Activated CD4-positive, alpha-beta memory T cell treated with anti-CD3 and anti-CD28 coated beads, Interleukin-2, amount 10 ng/mL, durations not matched to agents 7 days and 5 days (primary cell): ENCODE results near the gene RNASEH2C. TPM values are rescaled to one million over a fixed set of nuclear protein-coding genes. Genes with fewer than 3 reads are reported as not detected.
"Not testable (repeated sequence)": the region's sequence is repeated elsewhere in the genome, so short reads cannot be mapped to it uniquely, and the experiment has no call there.

Experiments
- CTCF ChIA-PET: fragments of 350-600 bp; sonication (Branson Sonifier 250); formaldehyde crosslinking; loops from one replicate; lab custom pipeline; 2021; ENCODE audit warnings: antibody characterized with exemption, inconsistent platforms; lab: Charles Lee
- POLR2A ChIA-PET: fragments of 350-600 bp; sonication (Branson Sonifier 250); formaldehyde crosslinking; loops from one replicate; lab custom pipeline; 2021; ENCODE audit warnings: antibody characterized with exemption; lab: Charles Lee
- DNase-seq: peaks from one replicate; pipeline ENCODE4 v3.0.0-alpha.2; 2020
- H3K27ac Mint-ChIP-seq: one replicate; pipeline ENCODE4 v1.8.0; 2021; ENCODE audit warnings: mild to moderate bottlenecking, mixed read lengths
- H3K27me3 Mint-ChIP-seq: one replicate; pipeline ENCODE4 v1.8.0; 2021; ENCODE audit warnings: mixed read lengths
- H3K36me3 Mint-ChIP-seq: one replicate; pipeline ENCODE4 v1.8.0; 2021; ENCODE audit warnings: low read depth, mixed read lengths
- H3K4me1 Mint-ChIP-seq: one replicate; pipeline ENCODE4 v1.8.0; 2021; ENCODE audit warnings: mixed read lengths
- H3K4me3 Mint-ChIP-seq: one replicate; pipeline ENCODE4 v1.8.0; 2021; ENCODE audit warnings: mild to moderate bottlenecking, mixed read lengths
- H3K9me3 Mint-ChIP-seq: one replicate; pipeline ENCODE4 v1.8.0; 2021; ENCODE audit warnings: mixed read lengths
- total RNA-seq, 2 experiments: library from RNA; stranded (reverse); gene quantifications; one replicate each; pipeline ENCODE4 v1.2.3, GENCODE V29; 2021

The RNASEH2C gene
- total RNA-seq, 2 experiments from 2014 or later, result 80.3 to 81.9 TPM

- peaks cover 2% of the 10 kb centered on the region for H3K9me3 Mint-ChIP-seq
- H3K27ac Mint-ChIP-seq, result no peak overlapping the region
- no peaks in the 10 kb centered on the region for H3K36me3 Mint-ChIP-seq
- CTCF ChIA-PET, result no interaction called here
- peaks cover 7% of the 10 kb centered on the region for H3K4me1 Mint-ChIP-seq
- no peak overlapping the region for H3K4me3 Mint-ChIP-seq
- DNase-seq, result no peak
- peaks cover 22% of the 10 kb centered on the region for H3K27me3 Mint-ChIP-seq
- POLR2A ChIA-PET, result no interaction called here
These were observed 18.9 kb downstream of the RNASEH2C start for GRCh38 chr11:65701686-65702085.

GRCh38 chr11:65700399-65700798 lies 20.2 kb downstream of the RNASEH2C start:
- no peak for DNase-seq
- ChIA-PET CTCF (no interaction called here), POLR2A (no interaction called here)
- H3K4me3 Mint-ChIP-seq, result no peak overlapping the region
- H3K4me1 Mint-ChIP-seq, result peaks cover 7% of the 10 kb centered on the region
- H3K27me3 Mint-ChIP-seq, result peaks cover 22% of the 10 kb centered on the region
- no peak overlapping the region for H3K27ac Mint-ChIP-seq
- H3K9me3 Mint-ChIP-seq, result peaks cover 2% of the 10 kb centered on the region
- no peaks in the 10 kb centered on the region for H3K36me3 Mint-ChIP-seq

GRCh38 chr11:65699306-65699705 lies 21.3 kb downstream of the RNASEH2C start:
- H3K27ac Mint-ChIP-seq, result no peak overlapping the region
- H3K4me3 Mint-ChIP-seq, result no peak overlapping the region
- ChIA-PET CTCF (no interaction called here), POLR2A (no interaction called here)
- no peak for DNase-seq
- peaks cover 20% of the 10 kb centered on the region for H3K27me3 Mint-ChIP-seq
- no peaks in the 10 kb centered on the region for H3K36me3 Mint-ChIP-seq
- peaks cover 2% of the 10 kb centered on the region for H3K9me3 Mint-ChIP-seq
- peaks cover 7% of the 10 kb centered on the region for H3K4me1 Mint-ChIP-seq

GRCh38 chr11:65698205-65698604 lies 22.4 kb downstream of the RNASEH2C start:
- CTCF ChIA-PET, result interaction anchor here (0.7 kb wide), 1 partner anchor 15 kb away, joined by 3 read pairs; no protein-coding TSS in a partner anchor
- Mint-ChIP-seq H3K27me3 (peaks cover 18% of the 10 kb centered on the region), H3K27ac (no peak overlapping the region), H3K9me3 (peaks cover 2% of the 10 kb centered on the region), H3K4me3 (no peak overlapping the region), H3K36me3 (no peaks in the 10 kb centered on the region), H3K4me1 (peaks cover 7% of the 10 kb centered on the region)
- DNase-seq, result no peak
- POLR2A ChIA-PET, result no interaction called here

- Mint-ChIP-seq H3K27me3 (peaks cover 14% of the 10 kb centered on the region), H3K36me3 (no peaks in the 10 kb centered on the region), H3K27ac (no peak overlapping the region), H3K9me3 (peaks cover 2% of the 10 kb centered on the region), H3K4me1 (peaks cover 3% of the 10 kb centered on the region), H3K4me3 (no peak overlapping the region)
- DNase-seq, result no peak
- POLR2A ChIA-PET, result no interaction called here
- CTCF ChIA-PET, result interaction anchor here (1.3 to 6.6 kb wide), 2 partner anchors 9 to 121 kb away, joined by 3 to 25 read pairs; no protein-coding TSS in a partner anchor
These were observed 23.6 kb downstream of the RNASEH2C start for GRCh38 chr11:65696802-65697552.

GRCh38 chr11:65695459-65696241 lies 24.9 kb downstream of the RNASEH2C start:
- no peak overlapping the region for H3K4me3 Mint-ChIP-seq
- CTCF ChIA-PET, result interaction anchor here (6.6 kb wide), 1 partner anchor 10 kb away, joined by 25 read pairs; no protein-coding TSS in a partner anchor
- peaks cover 2% of the 10 kb centered on the region for H3K9me3 Mint-ChIP-seq
- H3K27ac Mint-ChIP-seq, result no peak overlapping the region
- H3K27me3 Mint-ChIP-seq, result peaks cover 14% of the 10 kb centered on the region
- peaks cover 2% of the 10 kb centered on the region for H3K4me1 Mint-ChIP-seq
- POLR2A ChIA-PET, result no interaction called here
- DNase-seq, result no peak
- no peaks in the 10 kb centered on the region for H3K36me3 Mint-ChIP-seq

- H3K4me1 Mint-ChIP-seq, result peaks cover 2% of the 10 kb centered on the region
- POLR2A ChIA-PET, result interaction anchor here (0.6 kb wide), 1 partner anchor 14 kb away, joined by 3 read pairs; no protein-coding TSS in a partner anchor
- peaks cover 5% of the 10 kb centered on the region for H3K27me3 Mint-ChIP-seq
- no peak for DNase-seq
- no peak overlapping the region for H3K27ac Mint-ChIP-seq
- no peaks in the 10 kb centered on the region for H3K9me3 Mint-ChIP-seq
- no peaks in the 10 kb centered on the region for H3K36me3 Mint-ChIP-seq
- no peak overlapping the region for H3K4me3 Mint-ChIP-seq
- CTCF ChIA-PET, result interaction anchor here (1.0 to 6.6 kb wide), 4 partner anchors 13 to 352 kb away, joined by 3 to 25 read pairs (median 3); partner anchors contain the start of gene KAT5
These were observed 28.2 kb downstream of the RNASEH2C start for GRCh38 chr11:65692367-65692766.

- POLR2A ChIA-PET, result interaction anchor here (0.6 kb wide), 1 partner anchor 14 kb away, joined by 3 read pairs; no protein-coding TSS in a partner anchor
- H3K27ac Mint-ChIP-seq, H3K36me3 Mint-ChIP-seq, H3K4me1 Mint-ChIP-seq, H3K9me3 Mint-ChIP-seq, H3K27me3 Mint-ChIP-seq, DNase-seq, H3K4me3 Mint-ChIP-seq: not testable (repeated sequence)
- CTCF ChIA-PET, result interaction anchor here (1.0 to 6.6 kb wide), 4 partner anchors 14 to 353 kb away, joined by 3 to 25 read pairs (median 3); partner anchors contain the start of gene KAT5
These were observed 28.8 kb downstream of the RNASEH2C start for GRCh38 chr11:65691847-65692246.

- no peak for DNase-seq
- POLR2A ChIA-PET, result no interaction called here
- peaks cover 20% of the 10 kb centered on the region for H3K27me3 Mint-ChIP-seq
- H3K4me1 Mint-ChIP-seq, result no peaks in the 10 kb centered on the region
- no peak overlapping the region for H3K4me3 Mint-ChIP-seq
- no peak overlapping the region for H3K27ac Mint-ChIP-seq
- H3K9me3 Mint-ChIP-seq, result no peaks in the 10 kb centered on the region
- CTCF ChIA-PET, result no interaction called here
- H3K36me3 Mint-ChIP-seq, result no peaks in the 10 kb centered on the region
These were observed 34.6 kb downstream of the RNASEH2C start for GRCh38 chr11:65685981-65686380.

- H3K4me1 Mint-ChIP-seq, H3K27ac Mint-ChIP-seq, DNase-seq, H3K9me3 Mint-ChIP-seq, H3K4me3 Mint-ChIP-seq, H3K36me3 Mint-ChIP-seq, POLR2A ChIA-PET: not testable (repeated sequence)
- CTCF ChIA-PET, result interaction anchor here (0.6 kb wide), 1 partner anchor 1081 kb away, joined by 3 read pairs; no protein-coding TSS in a partner anchor
- H3K27me3 Mint-ChIP-seq, result peaks cover 17% of the 10 kb centered on the region
These were observed 37.1 kb downstream of the RNASEH2C start for GRCh38 chr11:65683480-65683879.

- Mint-ChIP-seq H3K27me3 (peaks cover 10% of the 10 kb centered on the region), H3K36me3 (no peaks in the 10 kb centered on the region), H3K27ac (no peak overlapping the region), H3K9me3 (no peaks in the 10 kb centered on the region), H3K4me1 (peaks cover 3% of the 10 kb centered on the region), H3K4me3 (no peak overlapping the region)
- CTCF ChIA-PET, result interaction anchor here (1.3 kb wide), 1 partner anchor 91 kb away, joined by 3 read pairs; no protein-coding TSS in a partner anchor
- POLR2A ChIA-PET, result no interaction called here
- DNase-seq, result no peak
These were observed 40.3 kb downstream of the RNASEH2C start for GRCh38 chr11:65680192-65680743.

- ChIA-PET CTCF (interaction anchor here (0.9 to 1.8 kb wide), 2 partner anchors 107 to 211 kb away, joined by 3 to 4 read pairs; no protein-coding TSS in a partner anchor), POLR2A (interaction anchor here (1.0 to 1.6 kb wide), 2 partner anchors 10 to 199 kb away, joined by 3 to 5 read pairs; partner anchors contain the start of gene RELA)
- no peaks in the 10 kb centered on the region for H3K9me3 Mint-ChIP-seq
- H3K36me3 Mint-ChIP-seq, result no peaks in the 10 kb centered on the region
- no peak overlapping the region for H3K27ac Mint-ChIP-seq
- no peaks in the 10 kb centered on the region for H3K27me3 Mint-ChIP-seq
- no peak for DNase-seq
- no peak overlapping the region for H3K4me3 Mint-ChIP-seq
- no peaks in the 10 kb centered on the region for H3K4me1 Mint-ChIP-seq
These were observed 47.6 kb downstream of the RNASEH2C start for GRCh38 chr11:65672982-65673381.
